Neuron (in vitro differentiated cells): ENCODE data around the gene FAF1.

ENCODE experiments used
- H2AFZ ChIP-seq: one replicate; pipeline ENCODE4 v1.6.1; 2013; ENCODE audit warnings: low read depth, mild to moderate bottlenecking, inconsistent platforms, low read length, moderate library complexity
- H3K27me3 ChIP-seq: one replicate; pipeline ENCODE4 v1.6.1; 2013; ENCODE audit warnings: low read length; ENCODE audit not compliant: insufficient read depth
- H3K36me3 ChIP-seq: one replicate; pipeline ENCODE4 v1.6.1; 2013; ENCODE audit warnings: low read length; ENCODE audit not compliant: insufficient read depth
- H3K4me1 ChIP-seq: one replicate; pipeline ENCODE4 v1.6.1; 2013; ENCODE audit warnings: low read length; ENCODE audit not compliant: insufficient read depth
- H3K4me3 ChIP-seq: 2 replicates; pipeline ENCODE4 v1.5.1; 2013; ENCODE audit warnings: mild to moderate bottlenecking, low read length, moderate library complexity
- H3K9me3 ChIP-seq: one replicate; pipeline ENCODE4 v1.6.1; 2013; ENCODE audit warnings: low read length

The FAF1 gene

DNA sequence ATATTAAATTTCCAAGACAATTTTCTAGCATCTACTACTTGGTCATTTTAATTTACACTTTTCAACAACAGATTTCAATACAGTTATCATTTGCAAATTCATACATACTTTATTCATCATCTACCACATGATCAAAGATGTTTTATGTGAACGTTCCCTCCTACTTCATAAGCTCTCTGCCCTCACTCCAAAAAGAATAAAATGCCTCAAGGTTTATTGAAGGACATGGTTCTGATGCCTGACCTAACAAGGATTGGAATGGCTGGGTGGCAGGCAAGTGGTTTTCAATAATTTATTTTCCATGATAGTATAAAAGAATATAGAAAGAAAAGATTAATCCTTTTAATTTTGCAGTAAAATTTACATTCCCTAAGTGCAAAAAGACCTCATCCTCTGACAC, 15.4 kb upstream of the FAF1 start:
- Histone ChIP-seq H3K9me3 (no peaks in the 10 kb centered on the region), H3K4me3 (no peak overlapping the region), H3K36me3 (no peaks in the 10 kb centered on the region), H2AFZ (no peak overlapping the region), H3K27me3 (peaks cover 39% of the 10 kb centered on the region), H3K4me1 (peaks cover 36% of the 10 kb centered on the region)

DNA sequence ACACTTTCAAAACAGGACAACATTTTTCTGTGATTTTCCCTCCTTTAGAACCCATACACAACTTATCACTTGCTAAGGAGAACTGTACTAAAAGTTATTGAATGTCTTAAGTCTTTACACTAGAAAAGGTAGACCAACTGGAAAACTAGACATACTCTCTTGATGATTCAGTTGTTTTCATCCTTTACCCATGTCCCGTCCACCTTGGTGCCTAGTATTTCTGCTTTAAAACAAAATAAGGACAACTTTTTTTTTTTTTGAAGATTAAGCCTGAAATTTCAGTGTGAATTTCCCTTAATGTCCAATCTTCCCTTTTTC, 14.5 kb upstream of the FAF1 start:
- Histone ChIP-seq H3K9me3 (no peaks in the 10 kb centered on the region), H3K4me3 (no peak overlapping the region), H3K27me3 (peaks cover 38% of the 10 kb centered on the region), H3K36me3 (no peaks in the 10 kb centered on the region), H2AFZ (no peak overlapping the region), H3K4me1 (peaks cover 40% of the 10 kb centered on the region)

DNA sequence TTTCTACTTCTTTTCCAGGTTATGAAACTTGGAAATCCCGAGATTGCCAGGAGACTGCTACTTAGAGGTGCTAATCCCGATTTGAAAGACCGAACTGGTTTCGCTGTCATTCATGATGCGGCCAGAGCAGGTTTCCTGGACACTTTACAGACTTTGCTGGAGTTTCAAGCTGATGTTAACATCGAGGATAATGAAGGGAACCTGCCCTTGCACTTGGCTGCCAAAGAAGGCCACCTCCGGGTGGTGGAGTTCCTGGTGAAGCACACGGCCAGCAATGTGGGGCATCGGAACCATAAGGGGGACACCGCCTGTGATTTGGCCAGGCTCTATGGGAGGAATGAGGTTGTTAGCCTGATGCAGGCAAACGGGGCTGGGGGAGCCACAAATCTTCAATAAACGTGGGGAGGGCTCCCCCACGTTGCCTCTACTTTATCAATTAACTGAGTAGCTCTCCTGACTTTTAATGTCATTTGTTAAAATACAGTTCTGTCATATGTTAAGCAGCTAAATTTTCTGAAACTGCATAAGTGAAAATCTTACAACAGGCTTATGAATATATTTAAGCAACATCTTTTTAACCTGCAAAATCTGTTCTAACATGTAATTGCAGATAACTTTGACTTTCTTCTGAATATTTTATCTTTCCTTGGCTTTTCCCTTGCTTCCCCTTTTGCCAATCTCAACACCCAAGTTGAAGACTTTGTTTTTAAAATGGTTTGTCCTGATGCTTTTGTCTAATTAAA, 14.0 kb upstream of the FAF1 start:
- no peak overlapping the region for H3K4me3 ChIP-seq
- H3K4me1 ChIP-seq, result peaks cover 40% of the 10 kb centered on the region
- no peaks in the 10 kb centered on the region for H3K9me3 ChIP-seq
- no peaks in the 10 kb centered on the region for H3K36me3 ChIP-seq
- peaks cover 33% of the 10 kb centered on the region for H3K27me3 ChIP-seq
- no peak overlapping the region for H2AFZ ChIP-seq

DNA sequence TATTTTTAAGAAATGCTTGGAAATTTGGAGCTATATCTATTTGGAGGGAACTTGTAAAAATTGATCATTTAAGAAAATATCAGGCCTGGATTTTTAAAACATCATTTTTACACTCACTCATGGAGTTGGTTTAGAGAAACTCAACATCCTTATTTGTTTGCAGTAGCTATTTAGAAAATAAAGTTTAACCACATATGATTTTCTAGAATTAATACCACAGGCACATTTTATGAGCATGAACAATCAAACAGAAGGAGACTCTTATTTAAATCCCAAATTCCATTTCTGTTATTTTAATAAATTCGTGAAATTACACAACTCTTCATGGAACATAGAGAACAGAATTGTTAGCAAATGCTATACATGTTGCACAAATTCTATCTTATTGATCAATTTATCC, 13.2 kb upstream of the FAF1 start:
- Histone ChIP-seq H3K36me3 (no peaks in the 10 kb centered on the region), H3K4me3 (no peak overlapping the region), H3K4me1 (peaks cover 36% of the 10 kb centered on the region), H3K9me3 (no peaks in the 10 kb centered on the region), H2AFZ (no peak overlapping the region), H3K27me3 (peaks cover 25% of the 10 kb centered on the region)

DNA sequence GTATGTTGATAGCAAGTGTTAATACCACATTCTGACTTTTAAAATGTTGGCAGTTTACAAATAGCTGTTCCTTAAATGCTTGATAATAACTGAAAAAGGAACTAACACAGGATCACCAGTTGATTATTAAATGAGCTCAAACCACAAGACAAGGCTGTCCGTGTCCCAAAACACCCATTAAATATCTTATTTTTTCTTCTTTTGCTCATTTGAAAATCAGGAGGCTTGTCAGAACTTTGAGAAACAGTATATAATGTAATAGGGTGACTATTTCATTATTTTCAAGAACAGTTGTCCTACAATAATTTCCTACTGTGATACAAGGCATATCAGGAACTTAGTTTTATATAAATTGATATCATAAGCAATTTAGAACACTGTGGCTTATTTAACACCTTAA, 12.7 kb upstream of the FAF1 start:
- Histone ChIP-seq H3K4me1 (peaks cover 32% of the 10 kb centered on the region), H3K9me3 (no peaks in the 10 kb centered on the region), H3K36me3 (no peaks in the 10 kb centered on the region), H3K27me3 (peaks cover 22% of the 10 kb centered on the region), H2AFZ (no peak overlapping the region), H3K4me3 (no peak overlapping the region)

DNA sequence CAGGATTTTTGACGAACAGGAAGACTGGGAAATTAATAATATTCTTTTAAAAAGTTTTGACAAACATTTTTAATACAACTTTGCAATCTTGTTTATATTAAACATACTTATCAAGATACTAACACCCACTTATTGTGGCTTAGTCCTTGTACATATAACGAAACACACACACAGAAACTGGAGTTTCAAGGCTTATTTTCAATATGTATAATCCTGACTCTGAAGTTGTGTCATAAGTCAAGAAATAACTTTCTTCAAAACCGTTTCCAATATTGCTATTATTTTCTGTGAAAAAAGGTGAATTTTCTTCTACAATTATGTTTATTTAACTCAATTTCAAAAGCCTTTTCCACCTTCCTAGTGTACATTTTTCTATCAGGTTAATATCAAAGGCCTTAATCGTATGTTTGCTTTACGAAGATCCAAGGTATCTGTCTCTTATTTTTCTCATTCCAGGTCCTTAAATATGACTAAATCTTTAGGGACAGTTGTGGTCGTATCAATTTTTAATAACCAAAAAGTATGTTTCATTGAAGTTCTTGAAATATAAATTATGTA, 11.8 kb upstream of the FAF1 start:
- Histone ChIP-seq H3K4me3 (no peak overlapping the region), H3K36me3 (no peaks in the 10 kb centered on the region), H2AFZ (no peak overlapping the region), H3K4me1 (peaks cover 24% of the 10 kb centered on the region), H3K27me3 (peaks cover 15% of the 10 kb centered on the region), H3K9me3 (no peaks in the 10 kb centered on the region)

DNA sequence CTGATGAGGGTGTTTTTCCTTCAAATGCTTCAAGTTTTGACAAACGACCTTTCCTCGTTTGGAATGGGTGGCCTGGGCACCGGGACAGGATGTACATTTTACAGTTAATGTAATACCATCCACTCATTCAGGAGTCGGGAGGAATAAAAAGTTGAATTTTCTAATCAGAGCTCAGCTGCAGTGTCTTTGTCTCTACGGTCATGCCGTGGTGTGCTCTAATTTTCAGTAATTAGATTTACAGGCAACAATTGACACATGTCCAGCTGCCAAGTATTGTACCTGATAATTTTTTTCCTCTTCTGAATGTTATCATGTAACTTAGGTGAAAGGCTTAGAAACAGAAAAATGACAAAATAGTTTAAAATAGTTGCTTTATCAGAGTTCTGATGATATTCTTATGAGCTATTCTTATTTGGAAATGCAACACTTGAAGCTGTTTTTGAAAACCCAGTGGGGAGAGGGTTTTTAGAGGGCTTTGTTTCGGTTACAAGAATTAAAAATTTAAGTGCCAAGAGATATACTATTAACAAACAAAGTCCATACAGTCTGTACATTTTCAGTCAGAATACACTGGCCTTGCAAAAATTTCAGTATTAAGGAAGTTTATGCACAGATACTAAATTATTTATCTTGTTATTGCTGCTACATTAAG, 11.0 kb upstream of the FAF1 start:
- H2AFZ ChIP-seq, result peak overlapping the region; percentile 82
- peaks cover 20% of the 10 kb centered on the region for H3K4me1 ChIP-seq
- peaks cover 7% of the 10 kb centered on the region for H3K27me3 ChIP-seq
- H3K36me3 ChIP-seq, result no peaks in the 10 kb centered on the region
- H3K9me3 ChIP-seq, result no peaks in the 10 kb centered on the region
- H3K4me3 ChIP-seq, result peak overlapping the region; percentile 63

DNA sequence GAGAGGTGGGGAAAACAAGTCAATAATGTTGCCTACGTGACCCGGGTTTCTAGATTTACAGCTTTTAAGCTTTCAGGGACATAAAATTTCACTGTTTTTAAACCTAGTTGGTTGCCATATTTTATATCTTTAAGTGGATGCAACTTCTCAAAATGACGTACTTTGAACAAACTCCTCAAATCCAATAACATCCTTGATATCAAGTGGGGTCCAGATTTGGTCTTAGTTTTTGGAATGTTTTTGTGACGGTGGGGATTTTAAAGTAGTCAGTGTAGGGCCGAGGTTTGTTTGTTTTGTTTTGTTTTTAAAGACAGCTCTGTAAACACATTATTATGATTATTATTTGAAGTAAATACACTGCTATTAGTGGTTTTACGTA, 10.4 kb upstream of the FAF1 start:
- peaks cover 20% of the 10 kb centered on the region for H3K4me1 ChIP-seq
- peak overlapping the region; percentile 82 for H2AFZ ChIP-seq
- peak overlapping the region; percentile 63 for H3K4me3 ChIP-seq
- no peaks in the 10 kb centered on the region for H3K9me3 ChIP-seq
- H3K36me3 ChIP-seq, result no peaks in the 10 kb centered on the region
- H3K27me3 ChIP-seq, result peaks cover 2% of the 10 kb centered on the region

DNA sequence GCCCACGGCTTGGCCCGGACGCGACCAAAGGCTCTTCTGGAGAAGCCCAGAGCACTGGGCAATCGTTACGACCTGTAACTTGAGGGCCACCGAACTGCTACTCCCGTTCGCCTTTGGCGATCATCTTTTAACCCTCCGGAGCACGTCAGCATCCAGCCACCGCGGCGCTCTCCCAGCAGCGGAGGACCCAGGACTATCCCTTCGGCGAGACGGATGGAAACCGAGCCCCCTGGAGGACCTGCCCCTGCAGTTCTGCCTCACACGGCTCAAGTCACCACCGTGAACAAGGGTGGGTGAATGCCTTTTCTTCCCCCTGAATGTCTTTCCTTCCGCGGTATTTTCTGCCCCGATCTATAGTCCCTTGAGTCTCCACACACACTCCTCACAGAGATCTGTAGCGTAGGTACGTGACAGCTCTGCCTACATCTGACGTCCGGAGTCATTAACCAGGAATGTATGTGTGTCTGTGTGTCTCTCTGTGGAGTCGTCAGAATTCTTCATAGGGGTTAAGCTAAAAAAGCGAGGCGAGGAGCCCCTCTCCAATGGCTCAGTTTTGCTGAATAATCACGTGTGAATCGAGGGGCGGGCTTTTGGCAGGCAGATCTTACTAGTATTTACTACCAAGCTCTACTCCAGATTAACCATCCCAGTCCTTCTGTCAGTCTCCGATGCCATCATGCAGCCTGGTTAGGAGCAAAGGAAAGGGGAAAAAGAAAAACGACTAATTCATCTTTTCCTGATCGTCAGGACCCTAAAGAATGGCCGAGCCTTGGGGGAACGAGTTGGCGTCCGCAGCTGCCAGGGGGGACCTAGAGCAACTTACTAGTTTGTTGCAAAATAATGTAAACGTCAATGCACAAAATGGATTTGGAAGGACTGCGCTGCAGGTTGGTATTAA, 9.8 kb upstream of the FAF1 start, which contains the start of gene CDKN2C:
Gene CDKN2C, plus strand, starts transcription at position 635 of the 898 bp plus-strand sequence. Its CDS starts 124 bp downstream, at position 759.
- peak within 1 kb of the TSS; percentile 63 for H3K4me3 ChIP-seq
- peak within 1 kb of the TSS; percentile 82 for H2AFZ ChIP-seq
- H3K27me3 ChIP-seq, result no peaks in the 10 kb centered on the region

DNA sequence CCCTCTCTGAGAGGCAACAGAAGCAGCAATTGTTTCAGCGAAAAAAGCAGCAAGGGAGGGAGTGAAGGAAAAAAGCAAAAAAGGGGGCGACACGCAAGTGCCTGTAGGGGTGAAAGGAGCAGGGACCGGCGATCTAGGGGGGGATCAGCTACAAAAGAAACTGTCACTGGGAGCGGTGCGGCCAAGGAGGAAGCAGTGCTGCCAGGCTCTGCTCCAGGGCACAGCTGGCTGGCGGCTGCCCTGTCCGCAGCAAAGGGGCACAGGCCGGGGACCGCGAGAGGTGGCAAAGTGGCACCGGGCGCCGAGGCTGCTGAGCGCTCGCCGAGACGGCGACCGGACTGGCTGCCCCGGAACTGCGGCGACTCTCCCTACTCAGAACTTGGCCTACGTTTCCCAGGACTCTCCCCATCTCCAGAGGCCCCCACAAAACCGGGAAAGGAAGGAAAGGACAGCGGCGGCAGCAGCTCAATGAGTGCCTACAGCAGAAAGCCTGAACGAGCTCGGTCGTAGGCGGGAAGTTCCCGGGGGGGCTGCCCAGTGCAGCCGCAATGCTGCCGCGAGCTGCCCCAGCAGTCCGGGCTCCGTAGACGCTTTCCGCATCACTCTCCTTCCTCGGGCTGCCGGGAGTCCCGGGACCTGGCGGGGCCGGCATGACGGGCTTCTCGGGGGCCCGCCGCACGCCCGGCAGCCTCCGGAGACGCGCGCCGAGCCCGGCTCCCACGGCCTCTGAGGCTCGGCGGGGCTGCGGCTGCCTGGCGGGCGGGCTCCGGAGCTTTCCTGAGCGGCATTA, 8.9 kb upstream of the FAF1 start:
- H3K4me3 ChIP-seq, result peak overlapping the region; percentile 63
- peaks cover 20% of the 10 kb centered on the region for H3K4me1 ChIP-seq
- H2AFZ ChIP-seq, result peak overlapping the region; percentile 82
- no peaks in the 10 kb centered on the region for H3K27me3 ChIP-seq
- no peaks in the 10 kb centered on the region for H3K36me3 ChIP-seq
- H3K9me3 ChIP-seq, result no peaks in the 10 kb centered on the region

More for the DNA sequence above, 9.8 kb upstream of the FAF1 start, which contains the start of gene CDKN2C:
- no peaks in the 10 kb centered on the region for H3K9me3 ChIP-seq
- H3K36me3 ChIP-seq, result no peaks in the 10 kb centered on the region
- H3K4me1 ChIP-seq, result peaks cover 20% of the 10 kb centered on the region

DNA sequence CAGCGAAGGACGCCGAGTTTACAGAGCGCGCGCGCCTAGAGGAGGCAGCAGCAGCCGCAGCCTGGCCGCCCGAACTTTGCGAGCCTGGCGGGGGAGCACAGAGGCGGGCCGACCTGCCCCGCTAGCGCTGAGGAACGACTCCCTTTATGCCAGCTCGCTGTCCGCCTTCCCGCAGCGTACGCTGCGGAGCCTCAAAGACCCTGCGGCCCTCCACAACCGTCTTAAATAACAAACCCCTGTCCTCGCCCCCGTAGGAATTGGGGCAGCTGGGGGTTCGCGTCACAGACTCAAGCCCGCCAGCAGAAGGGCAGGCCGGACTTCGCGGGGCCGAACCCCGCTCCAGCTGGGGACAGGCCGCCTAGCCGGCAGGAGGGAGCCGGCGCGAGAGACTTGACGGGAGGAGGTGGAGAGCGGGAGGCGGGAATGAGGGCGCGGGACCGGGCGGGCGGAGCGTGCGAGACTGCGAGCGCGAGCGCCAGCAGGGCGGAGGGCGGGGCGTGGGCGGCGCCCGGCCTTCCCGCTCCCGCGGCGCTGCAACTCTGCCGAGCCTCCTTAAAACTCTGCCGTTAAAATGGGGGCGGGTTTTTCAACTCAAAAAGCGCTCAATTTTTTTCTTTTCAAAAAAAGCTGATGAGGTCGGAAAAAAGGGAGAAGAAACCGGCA, 8.2 kb upstream of the FAF1 start:
- no peaks in the 10 kb centered on the region for H3K36me3 ChIP-seq
- peak overlapping the region; percentile 82 for H2AFZ ChIP-seq
- H3K4me1 ChIP-seq, result peaks cover 20% of the 10 kb centered on the region
- no peaks in the 10 kb centered on the region for H3K9me3 ChIP-seq
- peak overlapping the region; percentile 63 for H3K4me3 ChIP-seq
- peaks cover 2% of the 10 kb centered on the region for H3K27me3 ChIP-seq
